Measurements from ENCODE around the gene IGFBP7. TPM values are rescaled to one million over a fixed set of nuclear protein-coding genes. Genes with fewer than 3 reads are reported as not detected.

IGFBP7 gene
- total and polyA plus RNA-seq, 9 donors, result 101 to 153 (median 131) TPM

DNA sequence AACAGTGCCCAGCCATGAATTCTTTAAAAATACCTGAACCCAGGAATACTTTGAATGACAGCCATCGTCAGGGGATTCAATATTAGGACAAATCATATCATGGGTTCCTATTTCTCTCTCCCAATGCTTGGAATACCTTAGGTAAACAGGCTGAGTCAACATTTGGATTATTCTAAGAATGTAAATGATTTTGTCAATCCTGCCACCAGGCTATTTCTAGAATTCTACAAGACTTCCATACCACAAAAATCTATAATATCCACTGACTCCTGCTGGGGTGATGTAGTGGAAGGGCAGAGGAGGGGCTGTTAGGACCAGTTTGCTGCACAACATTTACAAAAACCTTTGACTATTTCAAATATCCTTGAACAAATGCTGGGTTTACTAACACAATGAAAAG, 65.2 kb downstream of the IGFBP7 start:
- H3K27ac ChIP-seq (ENCODE audit: low read length), result peak overlapping the region; percentile 92
- peaks cover 29% of the 10 kb centered on the region for H3K4me1 ChIP-seq (ENCODE audit: control insufficient read depth, insufficient read depth, low read length)
- H3K27me3 ChIP-seq (ENCODE audit: control insufficient read depth, insufficient read depth, low read length), result no peaks in the 10 kb centered on the region
- no peaks in the 10 kb centered on the region for H3K36me3 ChIP-seq (ENCODE audit: control insufficient read depth, insufficient read depth, low read length)
- no peaks in the 10 kb centered on the region for H3K9me3 ChIP-seq (replicated peaks; ENCODE audit: control insufficient read depth, low read depth, low read length)
- DNase-seq, result no peak
- H3K4me3 ChIP-seq (ENCODE audit: low read length), result no peak overlapping the region
- no CpG with 5 or more reads among the region's 1 CpG for WGBS (ENCODE audit: insufficient coverage)

DNA sequence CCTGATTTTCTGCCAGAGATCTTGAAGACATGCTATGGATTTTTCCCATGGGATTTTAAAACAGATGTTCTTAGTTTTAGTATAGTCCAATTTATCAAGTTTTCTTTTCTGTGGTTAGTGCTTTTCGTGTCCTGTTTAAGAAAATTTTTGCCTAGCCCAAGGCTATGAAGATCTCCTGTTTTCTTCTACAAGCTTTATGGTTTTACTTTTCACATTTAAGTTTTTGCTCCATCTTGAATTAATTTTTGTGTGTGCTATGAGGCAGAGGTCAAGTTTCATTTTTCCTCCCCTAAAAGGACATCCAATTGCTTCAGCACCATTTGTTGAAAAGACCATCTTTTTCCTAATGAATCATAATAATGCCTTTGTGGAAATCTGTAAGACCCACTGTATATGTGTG, 65.9 kb downstream of the IGFBP7 start:
- DNase-seq, result no peak
- H3K27ac ChIP-seq (ENCODE audit: low read length), result peak overlapping the region; percentile 92
- no CpG with 5 or more reads among the region's 1 CpG for WGBS (ENCODE audit: insufficient coverage)
- H3K4me1 ChIP-seq (ENCODE audit: control insufficient read depth, insufficient read depth, low read length), result peaks cover 29% of the 10 kb centered on the region
- H3K9me3 ChIP-seq (replicated peaks; ENCODE audit: control insufficient read depth, low read depth, low read length), result no peaks in the 10 kb centered on the region
- H3K4me3 ChIP-seq (ENCODE audit: low read length), result no peak overlapping the region
- H3K27me3 ChIP-seq (ENCODE audit: control insufficient read depth, insufficient read depth, low read length), result no peaks in the 10 kb centered on the region
- H3K36me3 ChIP-seq (ENCODE audit: control insufficient read depth, insufficient read depth, low read length), result no peaks in the 10 kb centered on the region

DNA sequence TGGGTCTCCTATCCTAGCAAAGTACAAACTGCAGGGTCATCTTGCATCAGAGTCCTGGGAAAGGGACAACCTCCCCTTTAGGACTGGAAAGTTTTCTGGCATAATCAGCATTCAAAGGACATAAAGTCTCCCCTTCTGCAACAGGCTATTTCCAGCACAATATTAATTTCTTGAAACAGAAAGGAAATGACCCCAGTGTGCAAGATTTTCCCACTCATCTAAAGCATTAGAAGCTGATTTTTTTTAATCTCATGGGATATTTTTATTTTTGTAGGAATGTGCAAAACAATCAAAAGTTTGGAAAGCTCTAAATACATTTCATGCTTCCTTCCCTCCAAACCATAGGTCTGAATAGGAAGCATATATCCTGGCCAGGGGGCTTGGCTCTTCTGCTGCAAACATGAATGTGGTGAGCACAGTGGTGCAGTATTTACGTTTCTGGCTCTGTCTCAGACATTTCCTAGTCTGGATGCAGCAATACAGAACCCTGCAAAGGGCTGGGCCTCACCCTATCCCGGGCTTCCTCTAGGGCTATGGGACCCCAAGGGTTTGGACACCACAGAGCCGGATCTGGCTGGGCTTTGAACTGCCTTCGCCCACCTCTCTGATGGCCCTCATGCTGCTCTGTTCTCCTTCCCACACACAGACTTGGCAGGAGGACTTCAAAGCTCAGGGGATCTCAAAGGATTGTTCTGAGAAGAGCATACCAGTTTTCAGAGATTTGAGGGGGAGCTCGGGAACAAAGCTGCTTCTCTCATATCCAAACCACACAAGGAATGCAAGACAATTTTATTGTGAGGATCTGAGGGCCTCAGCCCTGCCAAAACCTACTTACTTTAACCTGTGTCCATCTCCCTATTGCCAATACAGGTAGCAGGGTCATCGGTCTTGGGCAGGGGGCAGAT, 66.6 kb downstream of the IGFBP7 start:
- WGBS (ENCODE audit: insufficient coverage), result 0% methylated on average over 2 of the region's 6 CpGs
- Histone ChIP-seq H3K36me3 (ENCODE audit: control insufficient read depth, insufficient read depth, low read length) (no peaks in the 10 kb centered on the region), H3K4me1 (ENCODE audit: control insufficient read depth, insufficient read depth, low read length) (peaks cover 29% of the 10 kb centered on the region), H3K27ac (ENCODE audit: low read length) (peak overlapping the region; percentile 92), H3K9me3 (replicated peaks; ENCODE audit: control insufficient read depth, low read depth, low read length) (no peaks in the 10 kb centered on the region), H3K4me3 (ENCODE audit: low read length) (no peak overlapping the region), H3K27me3 (ENCODE audit: control insufficient read depth, insufficient read depth, low read length) (no peaks in the 10 kb centered on the region)
- DNase-seq, result peak; percentile 98

DNA sequence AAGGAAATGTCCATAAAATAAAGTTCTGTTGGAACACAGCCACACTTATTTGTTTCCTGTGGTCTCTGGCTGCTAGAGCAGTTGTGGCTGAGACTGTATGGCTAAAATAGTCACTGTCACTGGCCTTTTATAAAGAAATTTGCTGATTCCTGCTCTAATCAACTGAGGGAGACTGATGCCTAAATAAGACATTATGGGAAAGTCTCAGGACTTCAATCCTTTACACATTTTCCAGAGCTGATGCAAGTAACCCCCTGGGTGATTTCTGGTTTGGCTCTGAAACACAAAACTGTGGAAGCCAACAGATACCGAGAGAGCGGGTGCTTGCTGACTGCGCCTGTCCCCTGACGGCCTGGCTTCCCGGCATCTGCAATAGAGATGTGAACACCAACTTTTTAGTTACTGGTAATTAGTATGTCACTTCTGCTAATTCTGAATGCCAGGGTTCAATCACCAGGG, 67.4 kb downstream of the IGFBP7 start:
- Histone ChIP-seq H3K27ac (ENCODE audit: low read length) (peak overlapping the region; percentile 92), H3K27me3 (ENCODE audit: control insufficient read depth, insufficient read depth, low read length) (no peaks in the 10 kb centered on the region), H3K36me3 (ENCODE audit: control insufficient read depth, insufficient read depth, low read length) (peaks cover 3% of the 10 kb centered on the region), H3K4me3 (ENCODE audit: low read length) (no peak overlapping the region), H3K9me3 (replicated peaks; ENCODE audit: control insufficient read depth, low read depth, low read length) (no peaks in the 10 kb centered on the region), H3K4me1 (ENCODE audit: control insufficient read depth, insufficient read depth, low read length) (peaks cover 29% of the 10 kb centered on the region)
- DNase-seq, result peak; percentile 89
- WGBS (ENCODE audit: insufficient coverage), result 0% methylated on average over 2 of the region's 5 CpGs

DNA sequence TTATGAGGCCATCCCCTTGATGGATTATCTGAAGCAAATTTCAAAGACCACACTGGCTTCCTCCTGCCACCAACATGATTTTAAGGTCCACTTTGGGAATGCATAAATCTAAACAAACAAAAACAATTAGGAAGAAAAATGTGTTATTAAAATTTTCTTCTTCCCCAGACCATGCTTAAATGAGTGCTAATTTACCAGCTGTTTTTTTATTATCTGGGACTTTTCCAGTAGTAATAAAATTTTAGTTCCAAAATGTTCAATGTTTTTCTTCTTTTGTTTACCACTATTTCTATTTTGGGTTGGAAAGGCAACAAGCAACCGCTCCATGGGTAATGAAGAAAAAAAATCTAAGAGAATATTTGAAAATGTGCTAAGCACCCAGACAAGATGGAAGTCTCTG, 69.2 kb downstream of the IGFBP7 start:
- no peaks in the 10 kb centered on the region for H3K27me3 ChIP-seq (ENCODE audit: control insufficient read depth, insufficient read depth, low read length)
- peaks cover 29% of the 10 kb centered on the region for H3K4me1 ChIP-seq (ENCODE audit: control insufficient read depth, insufficient read depth, low read length)
- no peak for DNase-seq
- H3K27ac ChIP-seq (ENCODE audit: low read length), result no peak overlapping the region
- peaks cover 3% of the 10 kb centered on the region for H3K36me3 ChIP-seq (ENCODE audit: control insufficient read depth, insufficient read depth, low read length)
- H3K4me3 ChIP-seq (ENCODE audit: low read length), result no peak overlapping the region
- 57% methylated on average over 1 of the region's 1 CpG for WGBS (ENCODE audit: insufficient coverage)
- no peaks in the 10 kb centered on the region for H3K9me3 ChIP-seq (replicated peaks; ENCODE audit: control insufficient read depth, low read depth, low read length)

DNA sequence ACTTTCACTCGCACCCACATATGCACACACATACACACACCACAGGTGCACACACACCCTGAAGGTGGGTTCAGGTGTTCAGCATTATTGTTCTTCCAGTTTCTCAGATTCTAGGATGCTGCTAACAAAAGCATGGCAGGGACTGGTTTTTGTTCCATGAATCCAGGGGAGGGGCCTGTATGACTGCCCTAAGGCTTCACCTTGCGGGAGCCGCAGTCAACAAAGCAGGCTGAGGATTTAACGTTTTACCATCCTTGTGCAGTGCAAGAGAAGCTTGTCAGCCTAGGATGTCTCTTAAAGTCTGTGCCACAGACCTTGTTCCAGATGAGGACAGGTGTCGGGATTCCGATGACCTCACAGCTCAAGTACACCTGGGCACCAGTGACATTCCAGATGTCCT, 69.7 kb downstream of the IGFBP7 start:
- Histone ChIP-seq H3K9me3 (replicated peaks; ENCODE audit: control insufficient read depth, low read depth, low read length) (no peaks in the 10 kb centered on the region), H3K27me3 (ENCODE audit: control insufficient read depth, insufficient read depth, low read length) (no peaks in the 10 kb centered on the region), H3K4me3 (ENCODE audit: low read length) (no peak overlapping the region), H3K36me3 (ENCODE audit: control insufficient read depth, insufficient read depth, low read length) (peaks cover 3% of the 10 kb centered on the region), H3K27ac (ENCODE audit: low read length) (no peak overlapping the region), H3K4me1 (ENCODE audit: control insufficient read depth, insufficient read depth, low read length) (peaks cover 29% of the 10 kb centered on the region)
- WGBS (ENCODE audit: insufficient coverage), result 75% methylated on average over 5 of the region's 6 CpGs
- DNase-seq, result no peak

DNA sequence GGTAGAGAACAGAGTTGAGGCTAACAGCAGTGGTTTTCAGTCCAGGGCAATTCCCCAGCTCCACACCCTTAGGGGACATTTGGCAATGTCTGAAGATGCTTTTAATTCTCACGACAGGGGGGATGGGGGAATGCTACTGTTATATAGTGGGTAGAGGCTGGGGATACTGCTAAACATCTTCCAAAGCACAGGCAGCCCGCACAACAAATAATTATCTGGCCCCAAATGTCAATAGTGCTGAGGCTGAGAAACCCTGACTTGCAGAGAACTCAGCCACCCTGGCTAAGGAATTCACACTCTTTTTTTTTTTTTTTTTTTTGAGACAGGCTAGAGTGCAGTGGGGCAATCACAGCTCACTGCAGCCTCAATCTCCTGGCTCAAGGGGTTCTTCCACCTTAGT, 70.8 kb downstream of the IGFBP7 start:
- DNase-seq, result no peak
- Histone ChIP-seq H3K27me3 (ENCODE audit: control insufficient read depth, insufficient read depth, low read length) (no peaks in the 10 kb centered on the region), H3K27ac (ENCODE audit: low read length) (no peak overlapping the region), H3K36me3 (ENCODE audit: control insufficient read depth, insufficient read depth, low read length) (peaks cover 3% of the 10 kb centered on the region), H3K9me3 (replicated peaks; ENCODE audit: control insufficient read depth, low read depth, low read length) (no peaks in the 10 kb centered on the region), H3K4me3 (ENCODE audit: low read length) (no peak overlapping the region), H3K4me1 (ENCODE audit: control insufficient read depth, insufficient read depth, low read length) (peaks cover 27% of the 10 kb centered on the region)
- no CpG with 5 or more reads among the region's 2 CpGs for WGBS (ENCODE audit: insufficient coverage)

DNA sequence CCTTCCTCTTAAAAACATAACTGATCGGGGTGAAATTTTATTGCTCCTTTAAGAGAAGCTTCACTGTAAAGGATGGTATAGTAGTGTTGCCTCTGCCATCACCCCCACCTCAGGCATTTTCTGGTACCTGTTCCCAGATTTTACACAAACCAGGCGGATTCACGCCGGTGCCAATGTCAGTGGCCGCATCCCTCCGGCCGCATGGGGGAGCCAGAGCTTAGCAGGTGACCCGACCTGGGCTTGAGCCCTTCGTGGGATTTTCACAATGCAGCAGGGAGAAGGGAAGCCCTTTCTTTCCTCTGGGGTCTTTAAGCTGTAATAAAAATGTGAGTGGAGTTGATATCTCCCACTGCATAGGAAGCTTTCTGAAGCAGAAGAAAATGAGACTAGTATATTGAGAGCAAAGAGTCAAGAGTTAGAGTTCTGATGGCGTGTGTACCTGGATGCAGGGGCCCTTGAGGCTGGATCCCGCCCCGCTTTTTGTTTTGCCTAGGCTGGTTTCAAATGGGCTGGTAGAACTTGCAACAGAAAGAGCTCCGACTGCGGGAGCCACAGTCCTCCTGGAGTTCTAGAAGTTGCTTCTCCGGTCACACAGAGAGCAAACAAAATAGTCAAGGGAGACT, 72.1 kb downstream of the IGFBP7 start:
- no peaks in the 10 kb centered on the region for H3K9me3 ChIP-seq (replicated peaks; ENCODE audit: control insufficient read depth, low read depth, low read length)
- peak; percentile 42 for DNase-seq
- peaks cover 6% of the 10 kb centered on the region for H3K36me3 ChIP-seq (ENCODE audit: control insufficient read depth, insufficient read depth, low read length)
- no peak overlapping the region for H3K4me3 ChIP-seq (ENCODE audit: low read length)
- no peaks in the 10 kb centered on the region for H3K27me3 ChIP-seq (ENCODE audit: control insufficient read depth, insufficient read depth, low read length)
- H3K4me1 ChIP-seq (ENCODE audit: control insufficient read depth, insufficient read depth, low read length), result peaks cover 18% of the 10 kb centered on the region
- no peak overlapping the region for H3K27ac ChIP-seq (ENCODE audit: low read length)
- 60% methylated on average over 5 of the region's 15 CpGs for WGBS (ENCODE audit: insufficient coverage)

DNA sequence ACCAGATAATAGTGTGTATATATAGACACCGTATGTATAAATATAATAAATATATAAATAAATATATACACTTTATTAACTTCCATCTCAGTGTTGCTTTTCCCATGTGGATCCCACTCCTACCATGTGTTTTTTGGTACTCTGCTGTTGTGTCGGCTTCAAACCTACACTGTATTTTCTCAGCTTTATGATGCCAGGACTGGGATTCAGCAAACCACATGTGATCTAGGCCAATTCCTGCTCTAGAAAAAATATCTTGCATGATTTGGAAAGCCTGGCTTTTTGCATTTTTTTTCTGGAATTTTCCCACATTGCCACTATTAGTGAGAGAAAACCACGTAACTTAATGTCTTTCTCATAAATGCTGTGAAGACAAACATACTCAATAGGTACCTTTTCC, 75.7 kb downstream of the IGFBP7 start:
- Histone ChIP-seq H3K27me3 (ENCODE audit: control insufficient read depth, insufficient read depth, low read length) (no peaks in the 10 kb centered on the region), H3K9me3 (replicated peaks; ENCODE audit: control insufficient read depth, low read depth, low read length) (no peaks in the 10 kb centered on the region), H3K27ac (ENCODE audit: low read length) (no peak overlapping the region), H3K4me3 (ENCODE audit: low read length) (no peak overlapping the region), H3K36me3 (ENCODE audit: control insufficient read depth, insufficient read depth, low read length) (peaks cover 26% of the 10 kb centered on the region), H3K4me1 (ENCODE audit: control insufficient read depth, insufficient read depth, low read length) (no peaks in the 10 kb centered on the region)
- DNase-seq, result no peak
- WGBS (ENCODE audit: insufficient coverage), result 50% methylated on average over 1 of the region's 3 CpGs

DNA sequence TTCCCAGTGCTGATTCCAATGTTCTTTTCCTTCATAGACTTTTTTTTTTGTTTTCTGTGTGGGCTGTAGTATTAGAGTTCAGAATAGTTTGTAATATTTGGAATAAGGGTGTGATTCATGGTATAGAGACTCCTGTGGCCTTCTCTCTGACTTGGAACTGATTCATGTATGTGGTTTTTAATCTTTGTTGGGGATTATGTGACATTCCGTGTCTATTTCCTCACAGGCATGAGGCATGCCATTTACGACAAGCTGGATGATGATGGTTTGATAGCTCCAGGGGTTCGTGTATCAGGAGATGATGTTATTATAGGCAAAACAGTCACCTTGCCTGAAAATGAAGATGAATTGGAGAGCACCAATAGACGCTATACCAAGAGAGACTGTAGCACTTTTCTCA, 87.1 kb downstream of the IGFBP7 start:
- 80% methylated on average over 3 of the region's 4 CpGs for WGBS (ENCODE audit: insufficient coverage)
- Histone ChIP-seq H3K4me1 (ENCODE audit: control insufficient read depth, insufficient read depth, low read length) (no peaks in the 10 kb centered on the region), H3K9me3 (replicated peaks; ENCODE audit: control insufficient read depth, low read depth, low read length) (no peaks in the 10 kb centered on the region), H3K36me3 (ENCODE audit: control insufficient read depth, insufficient read depth, low read length) (peaks cover 38% of the 10 kb centered on the region), H3K27ac (ENCODE audit: low read length) (no peak overlapping the region), H3K27me3 (ENCODE audit: control insufficient read depth, insufficient read depth, low read length) (no peaks in the 10 kb centered on the region), H3K4me3 (ENCODE audit: low read length) (no peak overlapping the region)
- no peak for DNase-seq

Data from muscle of leg (tissue), 11 donors.